ENCODE measurements around the gene GRIK4. TPM values are rescaled to one million over a fixed set of nuclear protein-coding genes. Genes with fewer than 3 reads are reported as not detected.

The GRIK4 gene
- total and polyA plus RNA-seq, 2 experiments from 2014 or later = 0.28 to 0.45 TPM

DNA sequence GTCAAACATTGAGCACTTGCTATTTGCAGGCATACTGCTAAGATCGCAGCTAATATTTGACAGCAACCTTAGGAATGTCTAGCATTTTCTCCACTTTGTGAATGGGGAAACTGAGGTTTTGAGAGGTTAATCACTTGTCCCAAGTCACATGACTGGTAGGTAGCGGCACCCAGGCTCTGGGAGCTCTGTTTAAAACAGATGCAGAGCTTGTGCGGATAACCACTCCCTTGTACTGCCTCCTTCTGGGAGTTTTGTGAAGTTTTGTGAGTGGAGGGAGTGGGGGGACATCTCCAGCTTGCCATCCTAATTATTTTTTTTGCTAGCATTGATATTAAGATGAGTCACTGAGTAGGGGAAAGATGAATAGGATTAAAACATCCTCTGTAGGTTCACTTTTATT is 134.7 kb downstream of the GRIK4 start:
- H3K4me3 ChIP-seq = no peak overlapping the region

GRCh38 chr11:120647681-120648080 is 136.1 kb downstream of the GRIK4 start:
- Histone ChIP-seq H3K4me1 (ENCODE audit: low read depth) (no peaks in the 10 kb centered on the region), H3K4me3 (no peak overlapping the region), H3K9me3 (ENCODE audit: low read depth) (no peaks in the 10 kb centered on the region), H3K27ac (no peak overlapping the region), H3K36me3 (no peaks in the 10 kb centered on the region), H3K27me3 (peaks cover 93% of the 10 kb centered on the region)
- DNase-seq (ENCODE audit: low read depth in 1 of 2, low spot score in 1 of 2) = no peak
- no peak for TF ChIP-seq CTCF (IDR thresholded peaks at IDR 0.05; ENCODE audit: low read depth, low read length)

More for the DNA sequence above, 134.7 kb downstream of the GRIK4 start:
- H3K9me3 ChIP-seq (ENCODE audit: low read depth) = no peaks in the 10 kb centered on the region
- H3K27me3 ChIP-seq = peaks cover 78% of the 10 kb centered on the region
- no peak overlapping the region for H3K27ac ChIP-seq
- no peak for TF ChIP-seq CTCF (IDR thresholded peaks at IDR 0.05; ENCODE audit: low read depth, low read length)
- no peaks in the 10 kb centered on the region for H3K4me1 ChIP-seq (ENCODE audit: low read depth)
- H3K36me3 ChIP-seq = no peaks in the 10 kb centered on the region
- no peak for DNase-seq (ENCODE audit: low read depth in 1 of 2, low spot score in 1 of 2)

DNA sequence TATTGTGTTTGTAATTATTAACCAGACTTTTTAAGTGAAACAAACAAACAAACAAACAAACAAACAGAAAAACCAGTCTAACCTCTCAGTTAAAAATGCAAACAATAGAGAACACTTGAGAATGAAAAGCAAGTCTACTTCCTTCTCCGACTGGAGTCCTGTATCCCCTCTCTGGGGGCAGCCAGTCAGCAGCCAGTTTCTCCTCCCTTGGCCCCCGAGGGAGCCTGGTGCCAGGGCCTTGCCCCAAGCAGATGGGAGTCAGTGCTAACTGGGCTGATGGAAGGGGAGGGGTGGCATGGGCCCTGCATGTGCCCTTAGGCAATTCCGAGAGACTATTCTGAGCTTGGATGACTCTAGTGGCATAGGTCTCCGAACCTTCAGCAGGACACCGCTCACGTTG is 137.2 kb downstream of the GRIK4 start:
- DNase-seq (ENCODE audit: low read depth in 1 of 2, low spot score in 1 of 2) = no peak
- Histone ChIP-seq H3K27ac (no peak overlapping the region), H3K4me3 (no peak overlapping the region), H3K4me1 (ENCODE audit: low read depth) (no peaks in the 10 kb centered on the region), H3K36me3 (no peaks in the 10 kb centered on the region), H3K27me3 (peaks cover 91% of the 10 kb centered on the region), H3K9me3 (ENCODE audit: low read depth) (no peaks in the 10 kb centered on the region)
- no peak for TF ChIP-seq CTCF (IDR thresholded peaks at IDR 0.05; ENCODE audit: low read depth, low read length)

- no peak overlapping the region for H3K27ac ChIP-seq
- no peak for TF ChIP-seq CTCF (IDR thresholded peaks at IDR 0.05; ENCODE audit: low read depth, low read length)
- no peaks in the 10 kb centered on the region for H3K9me3 ChIP-seq (ENCODE audit: low read depth)
- DNase-seq (ENCODE audit: low read depth in 1 of 2, low spot score in 1 of 2) = no peak
- no peak overlapping the region for H3K4me3 ChIP-seq
- H3K36me3 ChIP-seq = no peaks in the 10 kb centered on the region
- H3K27me3 ChIP-seq = peaks cover 87% of the 10 kb centered on the region
- H3K4me1 ChIP-seq (ENCODE audit: low read depth) = no peaks in the 10 kb centered on the region
These were observed 137.8 kb downstream of the GRIK4 start for GRCh38 chr11:120649316-120649715.

DNA sequence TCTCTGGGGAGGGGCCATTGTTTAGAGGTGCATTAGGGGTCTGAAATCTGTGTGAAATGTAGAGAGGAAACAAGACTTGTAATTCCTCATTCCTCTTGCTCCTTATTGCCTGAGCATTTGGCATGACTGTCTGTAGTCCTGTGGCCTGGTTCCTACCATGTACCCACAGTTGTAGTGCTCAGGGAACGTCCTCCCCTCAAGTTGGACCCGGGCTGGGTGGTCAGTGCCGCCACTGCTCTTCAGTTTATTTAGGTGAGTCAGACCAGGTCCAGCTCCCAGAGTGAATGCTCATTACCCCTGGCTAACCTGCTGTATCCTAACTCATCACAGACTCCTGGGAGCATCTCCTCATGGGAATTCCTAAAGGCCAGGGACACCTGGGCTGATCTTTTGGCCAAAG is 139.8 kb downstream of the GRIK4 start:
- Histone ChIP-seq H3K9me3 (ENCODE audit: low read depth) (no peaks in the 10 kb centered on the region), H3K4me3 (no peak overlapping the region), H3K36me3 (no peaks in the 10 kb centered on the region), H3K27ac (no peak overlapping the region), H3K4me1 (ENCODE audit: low read depth) (no peaks in the 10 kb centered on the region), H3K27me3 (peaks cover 84% of the 10 kb centered on the region)
- no peak for DNase-seq (ENCODE audit: low read depth in 1 of 2, low spot score in 1 of 2)
- TF ChIP-seq CTCF (IDR thresholded peaks at IDR 0.05; ENCODE audit: low read depth, low read length) = no peak

DNA sequence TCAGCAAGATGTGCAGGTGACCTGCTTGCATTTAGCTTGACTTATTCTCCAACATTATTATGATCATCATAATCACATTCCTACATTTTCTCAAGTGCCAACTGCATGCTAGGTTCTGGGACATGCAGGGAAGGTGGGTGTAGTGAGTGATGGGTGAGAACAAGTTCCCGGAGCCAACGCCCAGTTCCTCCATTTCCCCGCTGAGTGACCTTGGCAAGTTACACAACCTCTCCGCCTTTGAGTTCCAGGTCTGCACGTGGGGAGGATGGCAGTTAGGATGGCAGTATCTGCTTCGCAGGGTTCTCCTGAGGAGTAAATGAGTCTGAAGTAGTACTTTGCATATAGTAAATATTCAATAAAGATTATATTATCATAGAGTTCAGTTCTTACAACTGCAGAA is 140.3 kb downstream of the GRIK4 start:
- Histone ChIP-seq H3K27me3 (peaks cover 79% of the 10 kb centered on the region), H3K4me1 (ENCODE audit: low read depth) (no peaks in the 10 kb centered on the region), H3K9me3 (ENCODE audit: low read depth) (no peaks in the 10 kb centered on the region), H3K4me3 (no peak overlapping the region), H3K27ac (no peak overlapping the region), H3K36me3 (no peaks in the 10 kb centered on the region)
- no peak for DNase-seq (ENCODE audit: low read depth in 1 of 2, low spot score in 1 of 2)
- no peak for TF ChIP-seq CTCF (IDR thresholded peaks at IDR 0.05; ENCODE audit: low read depth, low read length)
